ENCODE data around the gene KLHL6.
"Not testable (repeated sequence)": the region's sequence is repeated elsewhere in the genome, so short reads cannot be mapped to it uniquely, and the experiment has no call there.

- not testable (repeated sequence) for TF ChIP-seq POLR2A (IDR thresholded peaks at IDR 0.05; ENCODE audit: low read depth, low read length); JUND (IDR thresholded peaks at IDR 0.05; ENCODE audit: low read depth, low read length); CREB1 (IDR thresholded peaks at IDR 0.05; ENCODE audit: low read depth); PAX8 (IDR thresholded peaks at IDR 0.05); REST (IDR thresholded peaks at IDR 0.05; ENCODE audit: low read depth, low read length); CBX3 (IDR thresholded peaks at IDR 0.05; ENCODE audit: borderline replicate concordance, low read depth); GABPA (IDR thresholded peaks at IDR 0.05; ENCODE audit: low read depth); CHD2 (IDR thresholded peaks at IDR 0.05; ENCODE audit: borderline replicate concordance, low read depth, low read length); EZH2 (IDR thresholded peaks at IDR 0.05; ENCODE audit: borderline replicate concordance, control insufficient read depth, low read depth, low read length); ELK1 (IDR thresholded peaks at IDR 0.05; ENCODE audit: low read depth, low read length); ATF2 (IDR thresholded peaks at IDR 0.05; ENCODE audit: low read length); EGR1 (IDR thresholded peaks at IDR 0.05; ENCODE audit: borderline replicate concordance in 1 of 2, low read depth in 2 of 2, low read length in 2 of 2)
- TF ChIP-seq, protein P1, sequence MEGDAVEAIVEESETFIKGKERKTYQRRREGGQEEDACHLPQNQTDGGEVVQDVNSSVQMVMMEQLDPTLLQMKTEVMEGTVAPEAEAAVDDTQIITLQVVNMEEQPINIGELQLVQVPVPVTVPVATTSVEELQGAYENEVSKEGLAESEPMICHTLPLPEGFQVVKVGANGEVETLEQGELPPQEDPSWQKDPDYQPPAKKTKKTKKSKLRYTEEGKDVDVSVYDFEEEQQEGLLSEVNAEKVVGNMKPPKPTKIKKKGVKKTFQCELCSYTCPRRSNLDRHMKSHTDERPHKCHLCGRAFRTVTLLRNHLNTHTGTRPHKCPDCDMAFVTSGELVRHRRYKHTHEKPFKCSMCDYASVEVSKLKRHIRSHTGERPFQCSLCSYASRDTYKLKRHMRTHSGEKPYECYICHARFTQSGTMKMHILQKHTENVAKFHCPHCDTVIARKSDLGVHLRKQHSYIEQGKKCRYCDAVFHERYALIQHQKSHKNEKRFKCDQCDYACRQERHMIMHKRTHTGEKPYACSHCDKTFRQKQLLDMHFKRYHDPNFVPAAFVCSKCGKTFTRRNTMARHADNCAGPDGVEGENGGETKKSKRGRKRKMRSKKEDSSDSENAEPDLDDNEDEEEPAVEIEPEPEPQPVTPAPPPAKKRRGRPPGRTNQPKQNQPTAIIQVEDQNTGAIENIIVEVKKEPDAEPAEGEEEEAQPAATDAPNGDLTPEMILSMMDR (IDR thresholded peaks at IDR 0.05 in 2 of 3, conservative IDR thresholded peaks at IDR 0.05 in 1 of 3; ENCODE audit: control insufficient read depth in 2 of 3, extremely low read depth in 1 of 3, insufficient read depth in 1 of 3, low read depth in 3 of 3, low read length in 3 of 3): not testable (repeated sequence)
Observed at GRCh38 chr3:183465710-183466109, 89.8 kb downstream of the KLHL6 start.
